ENCODE data around the gene B3GNT7.

DNA sequence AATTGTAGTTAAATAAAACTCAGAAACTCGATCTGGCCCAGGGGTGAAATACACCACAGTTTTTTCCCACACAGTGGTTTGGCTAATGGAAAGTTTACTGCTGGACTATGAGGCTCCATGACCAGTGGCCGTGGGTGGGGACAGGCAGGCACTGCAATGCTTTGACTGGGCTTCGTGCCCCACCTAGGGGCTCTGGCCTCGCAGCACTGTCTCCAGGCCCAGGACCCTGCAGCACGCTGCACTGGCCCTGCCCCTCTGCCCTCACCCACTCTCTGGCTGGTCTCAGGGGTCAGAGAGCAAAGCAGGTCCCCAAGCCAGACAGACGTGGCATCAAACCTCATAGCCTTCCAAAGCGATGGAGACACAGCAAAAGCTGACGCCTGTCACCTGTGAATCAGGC, 13.4 kb upstream of the B3GNT7 start:
- TF ChIP-seq POLR2A (IDR thresholded peaks at IDR 0.05; ENCODE audit: low read depth, low read length) (no peak), RFX5 (IDR thresholded peaks at IDR 0.05; ENCODE audit: low read depth, low read length) (no peak), CEBPB (IDR thresholded peaks at IDR 0.05; ENCODE audit: low read depth, low read length) (no peak), RAD21 (IDR thresholded peaks at IDR 0.05; ENCODE audit: low read length) (no peak), CHD1 (IDR thresholded peaks at IDR 0.05; ENCODE audit: low read depth, low read length) (no peak), FOS (IDR thresholded peaks at IDR 0.05; ENCODE audit: low read depth, low read length) (no peak), ELK1 (IDR thresholded peaks at IDR 0.05; ENCODE audit: borderline replicate concordance, low read depth, low read length) (no peak), MAFK (IDR thresholded peaks at IDR 0.05; ENCODE audit: low read depth, low read length) (no peak), RCOR1 (IDR thresholded peaks at IDR 0.05; ENCODE audit: insufficient replicate concordance, low read length) (no peak), MXI1 (IDR thresholded peaks at IDR 0.05; ENCODE audit: borderline replicate concordance, low read depth, low read length) (no peak), BHLHE40 (IDR thresholded peaks at IDR 0.05; ENCODE audit: low read depth, low read length) (no peak), MAZ (IDR thresholded peaks at IDR 0.05; ENCODE audit: borderline replicate concordance, low read depth, low read length) (no peak)
- TF ChIP-seq, protein P1, sequence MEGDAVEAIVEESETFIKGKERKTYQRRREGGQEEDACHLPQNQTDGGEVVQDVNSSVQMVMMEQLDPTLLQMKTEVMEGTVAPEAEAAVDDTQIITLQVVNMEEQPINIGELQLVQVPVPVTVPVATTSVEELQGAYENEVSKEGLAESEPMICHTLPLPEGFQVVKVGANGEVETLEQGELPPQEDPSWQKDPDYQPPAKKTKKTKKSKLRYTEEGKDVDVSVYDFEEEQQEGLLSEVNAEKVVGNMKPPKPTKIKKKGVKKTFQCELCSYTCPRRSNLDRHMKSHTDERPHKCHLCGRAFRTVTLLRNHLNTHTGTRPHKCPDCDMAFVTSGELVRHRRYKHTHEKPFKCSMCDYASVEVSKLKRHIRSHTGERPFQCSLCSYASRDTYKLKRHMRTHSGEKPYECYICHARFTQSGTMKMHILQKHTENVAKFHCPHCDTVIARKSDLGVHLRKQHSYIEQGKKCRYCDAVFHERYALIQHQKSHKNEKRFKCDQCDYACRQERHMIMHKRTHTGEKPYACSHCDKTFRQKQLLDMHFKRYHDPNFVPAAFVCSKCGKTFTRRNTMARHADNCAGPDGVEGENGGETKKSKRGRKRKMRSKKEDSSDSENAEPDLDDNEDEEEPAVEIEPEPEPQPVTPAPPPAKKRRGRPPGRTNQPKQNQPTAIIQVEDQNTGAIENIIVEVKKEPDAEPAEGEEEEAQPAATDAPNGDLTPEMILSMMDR (conservative IDR thresholded peaks at IDR 0.05; ENCODE audit: low read depth, low read length): no peak
- TF ChIP-seq, protein P2, sequence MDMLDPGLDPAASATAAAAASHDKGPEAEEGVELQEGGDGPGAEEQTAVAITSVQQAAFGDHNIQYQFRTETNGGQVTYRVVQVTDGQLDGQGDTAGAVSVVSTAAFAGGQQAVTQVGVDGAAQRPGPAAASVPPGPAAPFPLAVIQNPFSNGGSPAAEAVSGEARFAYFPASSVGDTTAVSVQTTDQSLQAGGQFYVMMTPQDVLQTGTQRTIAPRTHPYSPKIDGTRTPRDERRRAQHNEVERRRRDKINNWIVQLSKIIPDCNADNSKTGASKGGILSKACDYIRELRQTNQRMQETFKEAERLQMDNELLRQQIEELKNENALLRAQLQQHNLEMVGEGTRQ (IDR thresholded peaks at IDR 0.05; ENCODE audit: low read depth, low read length): no peak

Measured in IMR-90 (cell line).